Measurements from ENCODE around the gene ENDOD1. TPM values are rescaled to one million over a fixed set of nuclear protein-coding genes. Genes with fewer than 3 reads are reported as not detected.
"Not testable (repeated sequence)": the region's sequence is repeated elsewhere in the genome, so short reads cannot be mapped to it uniquely, and the experiment has no call there.

Gene ENDOD1, protein sequence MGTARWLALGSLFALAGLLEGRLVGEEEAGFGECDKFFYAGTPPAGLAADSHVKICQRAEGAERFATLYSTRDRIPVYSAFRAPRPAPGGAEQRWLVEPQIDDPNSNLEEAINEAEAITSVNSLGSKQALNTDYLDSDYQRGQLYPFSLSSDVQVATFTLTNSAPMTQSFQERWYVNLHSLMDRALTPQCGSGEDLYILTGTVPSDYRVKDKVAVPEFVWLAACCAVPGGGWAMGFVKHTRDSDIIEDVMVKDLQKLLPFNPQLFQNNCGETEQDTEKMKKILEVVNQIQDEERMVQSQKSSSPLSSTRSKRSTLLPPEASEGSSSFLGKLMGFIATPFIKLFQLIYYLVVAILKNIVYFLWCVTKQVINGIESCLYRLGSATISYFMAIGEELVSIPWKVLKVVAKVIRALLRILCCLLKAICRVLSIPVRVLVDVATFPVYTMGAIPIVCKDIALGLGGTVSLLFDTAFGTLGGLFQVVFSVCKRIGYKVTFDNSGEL
- total RNA-seq, result 10 to 100 TPM; 23.4 to 23.9 TPM

GRCh38 chr11:95089620-95090542, at the start of gene ENDOD1:
Gene ENDOD1, plus strand, starts transcription at chr11:95089846. Its CDS starts 82 bp downstream, at chr11:95089928.
- DNase-seq (peak; percentile 88), ATAC-seq (peak; percentile 96)
- Mint-ChIP-seq H3K27me3 (ENCODE audit: low read depth) (no peaks in the 10 kb centered on the region), H3K36me3 (ENCODE audit: low read depth) (peaks cover 27% of the 10 kb centered on the region), H3K4me1 (ENCODE audit: low read depth) (peaks cover 66% of the 10 kb centered on the region), H3K9me3 (ENCODE audit: insufficient read depth) (no peaks in the 10 kb centered on the region), H3K4me3 (peak within 1 kb of the TSS; percentile 90), H3K27ac (peak within 1 kb of the TSS; percentile 99)
- ChIA-PET CTCF (interaction anchor here (1.0 to 11.5 kb wide), 11 partner anchors 9 to 615 kb away, joined by 3 to 233 read pairs (median 4); partner anchors contain the start of gene SRSF8), POLR2A (interaction anchor here (0.6 to 6.1 kb wide), 17 partner anchors 9 to 1300 kb away, joined by 3 to 103 read pairs (median 7); partner anchors contain the start of genes CCDC82, CEP57, CWC15 and FAM76B)

DNA sequence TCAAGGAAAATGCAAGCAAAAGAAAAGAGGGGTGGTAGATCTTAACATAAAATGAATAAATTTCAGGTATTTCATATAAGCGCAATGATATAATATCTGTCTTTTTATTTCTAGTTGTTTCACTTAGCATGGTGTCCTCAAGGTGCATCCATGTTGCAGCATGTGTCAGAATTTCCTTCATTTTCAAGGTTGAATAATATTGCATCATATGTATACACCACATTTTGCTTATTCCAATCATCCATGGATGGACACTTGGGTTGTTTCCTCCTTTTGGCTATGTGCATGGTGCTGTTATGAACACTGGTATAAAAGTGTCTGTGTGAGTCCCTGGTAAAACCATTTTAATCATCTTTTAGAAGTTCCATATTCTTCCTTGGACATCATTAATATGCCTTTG, 47.4 kb upstream of the ENDOD1 start:
- DNase-seq (no peak), ATAC-seq (no peak)
- H3K27me3 Mint-ChIP-seq (ENCODE audit: low read depth), result peaks cover 35% of the 10 kb centered on the region
- POLR2A ChIA-PET, result no interaction called here
- H3K36me3 Mint-ChIP-seq (ENCODE audit: low read depth), result peaks cover 2% of the 10 kb centered on the region
- no peaks in the 10 kb centered on the region for H3K4me1 Mint-ChIP-seq (ENCODE audit: low read depth)
- CTCF ChIA-PET, result no interaction called here
- no peak overlapping the region for H3K27ac Mint-ChIP-seq
- H3K9me3 Mint-ChIP-seq (ENCODE audit: insufficient read depth), result no peaks in the 10 kb centered on the region
- H3K4me3 Mint-ChIP-seq, result no peak overlapping the region

DNA sequence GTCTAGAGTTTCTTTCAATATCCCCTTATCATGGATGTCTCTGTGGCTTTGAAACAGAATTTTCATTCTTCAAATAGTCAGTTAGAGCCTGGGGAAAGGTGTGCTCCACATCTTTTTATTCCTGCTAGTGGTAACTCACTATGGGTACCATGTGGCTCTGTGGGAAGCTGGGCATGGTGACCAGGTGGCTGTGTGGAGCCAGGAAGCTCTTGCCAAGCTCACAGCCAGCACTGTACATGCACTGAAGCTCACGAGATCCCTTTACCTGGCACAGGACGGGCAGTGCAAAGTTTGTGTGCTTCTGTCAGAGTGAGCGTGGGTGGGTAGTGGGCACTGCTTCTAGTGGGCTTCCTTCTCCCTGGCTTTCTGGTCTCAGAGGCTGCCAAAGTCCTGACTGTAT, 46.7 kb upstream of the ENDOD1 start:
- no peak overlapping the region for H3K27ac Mint-ChIP-seq
- H3K36me3 Mint-ChIP-seq (ENCODE audit: low read depth), result peaks cover 2% of the 10 kb centered on the region
- no peak for ATAC-seq
- no peak for DNase-seq
- H3K4me1 Mint-ChIP-seq (ENCODE audit: low read depth), result no peaks in the 10 kb centered on the region
- ChIA-PET POLR2A (no interaction called here), CTCF (no interaction called here)
- H3K9me3 Mint-ChIP-seq (ENCODE audit: insufficient read depth), result no peaks in the 10 kb centered on the region
- peaks cover 36% of the 10 kb centered on the region for H3K27me3 Mint-ChIP-seq (ENCODE audit: low read depth)
- H3K4me3 Mint-ChIP-seq, result no peak overlapping the region

- ChIA-PET CTCF (interaction anchor here (0.9 to 1.0 kb wide), 2 partner anchors 23 to 70 kb away, joined by 3 to 4 read pairs; partner anchors contain the start of genes CWC15, KDM4D and SRSF8), POLR2A (no interaction called here)
- H3K36me3 Mint-ChIP-seq (ENCODE audit: low read depth), result no peaks in the 10 kb centered on the region
- H3K4me1 Mint-ChIP-seq (ENCODE audit: low read depth), result no peaks in the 10 kb centered on the region
- no peaks in the 10 kb centered on the region for H3K9me3 Mint-ChIP-seq (ENCODE audit: insufficient read depth)
- no peak overlapping the region for H3K4me3 Mint-ChIP-seq
- ATAC-seq, result no peak
- no peak for DNase-seq
- H3K27ac Mint-ChIP-seq, result no peak overlapping the region
- peaks cover 37% of the 10 kb centered on the region for H3K27me3 Mint-ChIP-seq (ENCODE audit: low read depth)
These were observed 45.6 kb upstream of the ENDOD1 start for GRCh38 chr11:95044010-95044409.

DNA sequence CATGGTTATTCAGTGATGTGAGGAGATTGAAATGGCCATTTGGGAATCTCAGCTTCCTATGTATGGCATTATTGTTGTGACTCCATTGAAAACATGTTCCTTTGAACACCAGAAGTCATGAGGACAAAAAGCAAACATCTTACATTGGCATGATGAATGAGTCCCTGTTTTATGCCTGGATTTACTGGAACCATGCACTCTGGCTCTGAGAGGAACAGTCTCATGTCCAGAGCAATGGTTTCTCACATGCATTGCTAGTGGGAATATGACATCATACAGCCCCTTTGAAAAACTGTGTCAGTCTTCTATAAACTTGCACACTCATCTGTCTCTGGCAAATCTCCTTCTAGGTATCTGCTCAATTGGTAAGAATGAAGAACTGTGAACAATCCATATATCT, 43.8 kb upstream of the ENDOD1 start:
- Mint-ChIP-seq H3K27me3 (ENCODE audit: low read depth) (peaks cover 37% of the 10 kb centered on the region), H3K4me3 (no peak overlapping the region), H3K4me1 (ENCODE audit: low read depth) (no peaks in the 10 kb centered on the region), H3K27ac (no peak overlapping the region), H3K9me3 (ENCODE audit: insufficient read depth) (no peaks in the 10 kb centered on the region), H3K36me3 (ENCODE audit: low read depth) (no peaks in the 10 kb centered on the region)
- no peak for ATAC-seq
- POLR2A ChIA-PET, result interaction anchor here (0.7 kb wide), 1 partner anchor 594 kb away, joined by 3 read pairs; no protein-coding TSS in a partner anchor
- CTCF ChIA-PET, result interaction anchor here (1.1 kb wide), 1 partner anchor 23 kb away, joined by 3 read pairs; no protein-coding TSS in a partner anchor
- DNase-seq, result no peak

GRCh38 chr11:95049122-95049521, 40.5 kb upstream of the ENDOD1 start, which contains the start of gene KDM4F:
Gene KDM4F, plus strand, starts transcription at chr11:95049422.
- H3K36me3 Mint-ChIP-seq (ENCODE audit: low read depth); H3K4me3 Mint-ChIP-seq; H3K4me1 Mint-ChIP-seq (ENCODE audit: low read depth); H3K9me3 Mint-ChIP-seq (ENCODE audit: insufficient read depth); DNase-seq; H3K27ac Mint-ChIP-seq; POLR2A ChIA-PET; ATAC-seq; CTCF ChIA-PET: not testable (repeated sequence)
- H3K27me3 Mint-ChIP-seq (ENCODE audit: low read depth), result peaks cover 44% of the 10 kb centered on the region

GRCh38 chr11:95050595-95051202, 38.9 kb upstream of the ENDOD1 start:
- H3K27ac Mint-ChIP-seq, result no peak overlapping the region
- peak; percentile 19 for DNase-seq
- H3K4me1 Mint-ChIP-seq (ENCODE audit: low read depth), result no peaks in the 10 kb centered on the region
- no peaks in the 10 kb centered on the region for H3K9me3 Mint-ChIP-seq (ENCODE audit: insufficient read depth)
- ATAC-seq, result no peak
- H3K27me3 Mint-ChIP-seq (ENCODE audit: low read depth), result peaks cover 37% of the 10 kb centered on the region
- no peaks in the 10 kb centered on the region for H3K36me3 Mint-ChIP-seq (ENCODE audit: low read depth)
- H3K4me3 Mint-ChIP-seq, result no peak overlapping the region
- CTCF ChIA-PET, result no interaction called here
- POLR2A ChIA-PET, result no interaction called here

DNA sequence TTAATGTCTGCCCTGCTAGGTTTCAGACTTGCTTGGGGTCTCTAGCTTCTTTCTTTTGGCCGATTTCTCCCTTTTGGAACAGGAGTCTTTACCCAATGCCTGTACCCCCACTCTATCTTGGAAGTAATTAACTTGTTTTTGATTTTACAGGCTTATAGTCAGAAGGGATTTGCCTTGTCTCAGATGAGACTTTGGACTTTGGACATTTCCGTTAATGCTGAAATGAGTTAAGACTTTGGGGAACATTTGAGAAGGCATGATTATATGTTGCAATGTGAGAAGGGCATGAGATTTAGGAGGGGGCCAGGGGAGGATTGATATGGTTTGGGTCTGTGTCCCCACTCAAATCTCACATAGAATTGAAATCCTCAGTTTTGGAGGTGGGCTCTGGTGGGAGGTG, 35.3 kb upstream of the ENDOD1 start:
- ChIA-PET CTCF (no interaction called here), POLR2A (no interaction called here)
- DNase-seq, result no peak
- no peak overlapping the region for H3K27ac Mint-ChIP-seq
- H3K4me1 Mint-ChIP-seq (ENCODE audit: low read depth), result no peaks in the 10 kb centered on the region
- H3K36me3 Mint-ChIP-seq (ENCODE audit: low read depth), result no peaks in the 10 kb centered on the region
- H3K9me3 Mint-ChIP-seq (ENCODE audit: insufficient read depth), result no peaks in the 10 kb centered on the region
- H3K27me3 Mint-ChIP-seq (ENCODE audit: low read depth), result peaks cover 32% of the 10 kb centered on the region
- H3K4me3 Mint-ChIP-seq, result no peak overlapping the region
- no peak for ATAC-seq

DNA sequence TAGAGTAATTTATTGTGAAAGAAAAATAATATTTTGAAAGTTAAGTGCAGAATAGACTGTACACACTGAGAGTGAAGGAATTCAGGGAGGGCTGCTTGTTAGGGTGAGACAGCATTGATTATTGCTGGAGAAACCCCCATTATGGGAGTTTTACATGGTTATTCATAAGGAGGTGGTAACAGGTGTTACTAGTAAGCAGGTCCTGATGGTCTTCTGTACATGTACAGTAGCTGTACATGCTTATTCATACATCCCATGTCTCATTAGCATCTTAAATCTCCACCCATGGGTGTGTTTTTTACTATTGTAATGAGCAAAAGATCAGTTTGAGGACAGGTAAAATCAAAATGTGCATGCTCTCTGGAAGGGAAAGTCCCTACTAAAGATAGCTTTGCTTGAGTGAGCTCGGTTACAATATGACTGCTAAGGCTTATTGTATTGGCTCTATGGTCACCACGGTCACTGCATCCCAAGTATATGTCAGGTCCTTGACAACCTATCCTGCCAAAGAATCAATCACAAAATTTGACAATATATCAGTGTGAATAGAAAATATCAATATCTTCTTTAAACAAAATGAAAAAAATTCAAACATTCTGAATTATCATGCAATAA, 34.3 kb upstream of the ENDOD1 start:
- H3K36me3 Mint-ChIP-seq (ENCODE audit: low read depth), result no peaks in the 10 kb centered on the region
- DNase-seq (no peak), ATAC-seq (no peak)
- CTCF ChIA-PET, result interaction anchor here (4.1 kb wide), 1 partner anchor 13 kb away, joined by 21 read pairs; the partner anchor contains the start of gene SRSF8
- no peaks in the 10 kb centered on the region for H3K4me1 Mint-ChIP-seq (ENCODE audit: low read depth)
- POLR2A ChIA-PET, result interaction anchor here (0.5 kb wide), 1 partner anchor 1288 kb away, joined by 4 read pairs; the partner anchor contains the start of gene MAML2
- no peaks in the 10 kb centered on the region for H3K9me3 Mint-ChIP-seq (ENCODE audit: insufficient read depth)
- H3K27ac Mint-ChIP-seq, result no peak overlapping the region
- no peak overlapping the region for H3K4me3 Mint-ChIP-seq
- H3K27me3 Mint-ChIP-seq (ENCODE audit: low read depth), result peaks cover 39% of the 10 kb centered on the region

DNA sequence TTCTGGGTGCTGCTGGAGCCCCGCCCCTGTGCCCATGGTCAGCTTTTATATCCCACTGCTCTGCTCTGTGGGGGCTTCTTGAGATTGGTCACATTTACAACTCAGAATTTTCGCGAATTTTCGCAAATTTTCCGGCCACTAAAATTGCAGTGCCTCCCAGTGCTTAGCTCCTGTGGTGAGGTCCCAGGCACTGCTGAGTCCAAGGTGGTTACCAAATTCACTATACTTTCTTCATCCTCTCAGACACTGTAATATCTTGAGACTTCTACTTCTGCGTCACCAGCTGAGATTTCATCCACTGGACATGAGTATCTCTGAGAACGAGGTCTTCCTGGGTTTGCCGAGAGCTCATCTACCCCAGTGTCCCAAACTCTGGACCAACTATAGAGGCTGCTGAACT, 31.7 kb upstream of the ENDOD1 start:
- ChIA-PET CTCF (interaction anchor here (1.0 to 4.1 kb wide), 3 partner anchors 11 to 94 kb away, joined by 3 to 21 read pairs (median 3); partner anchors contain the start of gene SRSF8), POLR2A (no interaction called here)
- H3K4me3 Mint-ChIP-seq, result no peak overlapping the region
- ATAC-seq, result no peak
- no peak overlapping the region for H3K27ac Mint-ChIP-seq
- H3K9me3 Mint-ChIP-seq (ENCODE audit: insufficient read depth), result no peaks in the 10 kb centered on the region
- no peaks in the 10 kb centered on the region for H3K36me3 Mint-ChIP-seq (ENCODE audit: low read depth)
- DNase-seq, result peak; percentile 9
- H3K4me1 Mint-ChIP-seq (ENCODE audit: low read depth), result no peaks in the 10 kb centered on the region
- peaks cover 49% of the 10 kb centered on the region for H3K27me3 Mint-ChIP-seq (ENCODE audit: low read depth)

DNA sequence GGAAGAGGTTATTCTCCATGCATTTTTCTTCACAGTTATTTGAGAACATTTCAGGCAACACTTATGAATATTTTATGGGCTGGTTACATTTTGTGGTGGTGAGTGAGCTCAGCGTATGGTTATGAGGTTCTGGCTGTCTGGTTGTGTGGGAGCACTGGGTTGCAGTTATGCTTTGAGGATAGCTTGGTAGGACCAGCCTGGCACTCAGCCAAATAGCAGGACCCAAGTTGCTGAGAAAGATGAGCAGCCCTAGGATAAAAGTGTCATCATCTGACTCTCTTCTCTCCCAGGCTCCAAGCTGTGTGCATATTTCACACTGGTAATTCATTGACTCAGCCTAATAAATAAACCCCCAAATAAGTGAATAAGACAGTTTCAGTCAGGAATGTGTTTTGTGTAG, 31.0 kb upstream of the ENDOD1 start:
- POLR2A ChIA-PET, result no interaction called here

More for the DNA sequence above, 31.0 kb upstream of the ENDOD1 start:
- Mint-ChIP-seq H3K9me3 (ENCODE audit: insufficient read depth) (no peaks in the 10 kb centered on the region), H3K4me3 (no peak overlapping the region), H3K27ac (no peak overlapping the region), H3K4me1 (ENCODE audit: low read depth) (no peaks in the 10 kb centered on the region), H3K36me3 (ENCODE audit: low read depth) (no peaks in the 10 kb centered on the region), H3K27me3 (ENCODE audit: low read depth) (peaks cover 46% of the 10 kb centered on the region)
- ATAC-seq (no peak), DNase-seq (peak; percentile 11)
- CTCF ChIA-PET, result interaction anchor here (1.0 to 4.1 kb wide), 2 partner anchors 10 to 33 kb away, joined by 3 to 21 read pairs; partner anchors contain the start of gene SRSF8

All from activated CD8-positive, alpha-beta T cell treated with anti-CD3 and anti-CD28 coated beads, Interleukin-2, amount 10 ng/mL, durations not matched to agents 7 days and 5 days (primary cell).